Frontal cortex (tissue), 4 donors: ENCODE results near the gene KMT2E. TPM values are rescaled to one million over a fixed set of nuclear protein-coding genes. Genes with fewer than 3 reads are reported as not detected.

Experiments
- DNase-seq, 2 donors: peaks; one replicate each; pipeline ENCODE4 v3.0.0; 2012; ENCODE audit warnings: low spot score in 2 of 2
- FAIRE-seq: peaks from 2 replicates; lab custom pipeline; 2012; peaks lifted over from hg19 to GRCh38; lab: Jason Lieb, UNC
- total RNA-seq: library from RNA; depleted of rRNA; stranded (reverse); fragments of >200 nt; gene quantifications from one replicate; pipeline ENCODE4 v1.2.3, GENCODE V29; 2014
- donor health status: control.
- donor health status: control.
- donor health status: control.

The KMT2E gene
- total RNA-seq, 1 donor from 2014 or later, result 217 TPM

- FAIRE-seq (no peak), DNase-seq (no peak)
Observed at GRCh38 chr7:105060437-105060836, 46.4 kb downstream of the KMT2E start.

DNA sequence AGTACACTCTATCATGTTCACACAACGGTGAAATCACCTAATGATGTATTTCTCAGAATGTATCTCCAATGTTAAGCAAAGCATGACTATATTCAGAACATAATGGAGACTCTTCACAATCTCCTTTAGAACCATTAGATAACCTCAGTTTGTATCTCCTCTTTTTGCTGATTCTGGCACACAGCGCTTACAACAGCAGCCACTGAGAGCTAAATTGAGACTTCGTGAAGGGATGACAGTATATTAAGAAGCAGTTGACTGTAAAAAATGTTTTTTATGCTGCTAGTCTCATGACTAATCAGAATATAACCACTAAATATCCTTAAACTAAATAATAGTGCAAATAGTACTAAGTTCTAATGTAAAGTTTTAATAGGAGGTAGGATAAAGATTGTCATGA is 46.9 kb downstream of the KMT2E start:
- FAIRE-seq (no peak), DNase-seq (no peak)

- FAIRE-seq (no peak), DNase-seq (no peak)
Observed at GRCh38 chr7:105065104-105065503, 51.1 kb downstream of the KMT2E start.

DNA sequence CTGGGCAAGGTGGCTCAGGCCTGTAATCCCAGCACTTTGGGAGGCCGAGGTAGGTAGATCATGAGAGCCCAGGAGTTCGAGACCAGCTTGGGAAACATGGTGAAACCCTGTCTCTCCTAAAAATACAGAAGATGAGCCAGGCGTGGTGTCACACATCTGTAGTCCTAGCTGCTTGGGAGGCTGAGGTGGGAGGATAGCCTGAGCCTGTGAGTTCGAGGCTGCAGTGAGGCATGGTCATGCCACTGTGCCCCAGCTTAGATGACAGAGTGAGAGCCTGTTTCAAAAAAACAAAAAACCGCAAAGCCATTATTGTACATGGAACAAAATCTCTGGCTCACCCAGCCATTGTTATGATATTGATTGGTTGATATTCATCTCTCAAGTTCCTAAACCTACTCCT is 53.7 kb downstream of the KMT2E start:
- FAIRE-seq, result no peak

DNA sequence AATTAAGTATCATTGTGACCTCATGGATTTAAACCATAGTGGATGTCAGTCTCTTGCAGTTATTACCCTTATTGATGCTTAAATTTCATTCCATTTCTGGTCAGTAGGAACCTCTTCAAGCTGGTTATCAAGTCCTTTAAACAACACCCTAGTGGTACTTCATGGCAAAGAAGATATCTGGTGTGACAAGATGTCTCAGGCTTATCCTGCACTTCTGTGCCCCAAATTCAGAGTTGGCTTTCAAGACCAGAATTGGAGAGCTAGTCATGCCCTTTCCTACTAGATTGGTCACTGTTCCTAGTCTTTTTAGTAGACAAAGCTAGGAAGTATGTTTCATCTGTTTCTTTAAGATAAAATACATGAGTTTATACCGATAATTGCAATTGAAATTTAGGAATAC is 54.9 kb downstream of the KMT2E start:
- DNase-seq, result no peak

More for the DNA sequence above, 53.7 kb downstream of the KMT2E start:
- DNase-seq, result no peak

DNA sequence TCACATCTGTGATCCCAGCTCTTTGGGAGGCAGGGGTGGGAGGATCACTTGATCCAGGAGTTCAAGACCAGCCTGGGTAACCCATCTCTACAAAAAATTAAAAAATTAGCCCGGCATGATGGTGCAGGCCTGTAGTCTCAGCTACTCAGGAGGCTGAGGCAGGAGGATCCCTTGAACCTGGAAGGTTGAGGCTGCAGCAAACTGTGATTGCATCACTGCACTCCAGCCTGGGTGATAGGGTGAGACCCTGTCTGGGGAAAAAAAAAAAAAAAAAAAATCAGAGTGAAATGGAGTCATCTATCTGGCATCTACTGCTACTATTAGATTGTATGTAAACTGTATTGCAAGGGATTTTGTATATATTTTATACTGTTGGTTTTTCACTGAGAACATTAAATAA is 59.1 kb downstream of the KMT2E start:
- no peak for FAIRE-seq

More for the DNA sequence above, 54.9 kb downstream of the KMT2E start:
- FAIRE-seq, result no peak

DNA sequence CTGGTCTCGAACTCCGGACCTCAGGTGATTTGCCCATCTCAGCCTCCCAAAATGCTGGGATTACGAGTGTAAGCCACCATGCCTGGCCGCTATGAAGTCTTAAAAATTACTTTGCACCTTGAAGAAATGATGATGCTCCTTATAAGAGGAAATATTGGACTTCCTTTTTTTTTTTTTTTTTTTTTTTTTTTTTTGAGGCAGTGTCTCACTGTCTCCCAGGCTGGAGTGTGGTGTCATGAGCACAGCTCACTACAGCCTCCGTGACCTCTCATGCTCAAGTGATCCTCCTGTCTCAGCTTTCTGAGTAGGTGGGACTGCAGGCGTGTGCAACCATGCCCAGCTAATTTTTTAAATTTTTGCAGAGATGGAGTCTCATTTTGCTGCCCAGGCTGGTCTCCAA is 65.3 kb downstream of the KMT2E start:
- no peak for FAIRE-seq
- no peak for DNase-seq

More for the DNA sequence above, 59.1 kb downstream of the KMT2E start:
- no peak for DNase-seq

- FAIRE-seq (no peak), DNase-seq (no peak)
Observed at GRCh38 chr7:105084581-105084980, 70.6 kb downstream of the KMT2E start.

- no peak for DNase-seq
- FAIRE-seq, result no peak
Observed at GRCh38 chr7:105086850-105087249, 72.8 kb downstream of the KMT2E start.

DNA sequence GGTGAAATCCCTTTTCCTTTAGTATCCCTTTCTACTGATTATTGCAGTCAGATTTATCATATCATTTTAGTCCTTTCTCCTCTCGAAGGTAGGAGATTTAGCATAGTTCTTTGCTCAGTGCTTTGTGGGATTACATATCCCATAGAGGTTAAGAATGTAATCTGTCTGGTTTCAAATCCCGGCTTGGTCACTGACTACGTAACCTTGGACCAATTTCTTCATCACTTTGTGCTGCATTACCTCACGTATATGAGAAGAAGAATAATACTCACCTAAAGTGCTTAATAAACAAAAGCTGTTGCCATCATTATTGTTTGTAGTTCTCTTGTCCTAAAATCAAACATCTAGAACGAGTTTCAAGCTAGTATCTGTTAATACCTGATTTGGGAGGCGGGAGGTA is 74.0 kb downstream of the KMT2E start:
- DNase-seq (no peak), FAIRE-seq (no peak)

- FAIRE-seq, result no peak
- no peak for DNase-seq
Observed at GRCh38 chr7:105088456-105088855, 74.5 kb downstream of the KMT2E start.

- no peak for DNase-seq
- no peak for FAIRE-seq
Observed at GRCh38 chr7:105094966-105095365, 81.0 kb downstream of the KMT2E start.

GRCh38 chr7:105096306-105096705 is 82.3 kb downstream of the KMT2E start:
- FAIRE-seq, result no peak
- DNase-seq, result no peak

GRCh38 chr7:105097619-105098018 is 83.6 kb downstream of the KMT2E start:
- FAIRE-seq, result no peak
- no peak for DNase-seq

GRCh38 chr7:105098863-105099515 is 85.0 kb downstream of the KMT2E start:
- FAIRE-seq, result no peak
- DNase-seq, result no peak

DNA sequence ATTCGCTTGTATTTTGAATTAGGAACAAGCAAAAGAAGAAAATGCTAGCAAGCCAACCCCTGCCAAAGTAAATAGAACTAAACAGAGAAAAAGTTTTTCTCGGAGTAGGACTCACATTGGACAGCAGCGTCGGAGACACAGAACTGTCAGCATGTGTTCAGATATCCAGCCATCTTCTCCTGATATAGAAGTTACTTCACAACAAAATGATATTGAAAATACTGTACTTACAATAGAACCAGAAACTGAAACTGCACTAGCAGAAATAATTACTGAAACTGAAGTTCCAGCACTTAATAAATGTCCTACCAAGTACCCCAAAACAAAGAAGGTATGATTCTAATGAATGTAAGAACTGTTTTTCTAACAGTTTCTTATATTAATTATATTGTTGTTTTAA is 87.9 kb downstream of the KMT2E start:
- DNase-seq (no peak), FAIRE-seq (no peak)

DNA sequence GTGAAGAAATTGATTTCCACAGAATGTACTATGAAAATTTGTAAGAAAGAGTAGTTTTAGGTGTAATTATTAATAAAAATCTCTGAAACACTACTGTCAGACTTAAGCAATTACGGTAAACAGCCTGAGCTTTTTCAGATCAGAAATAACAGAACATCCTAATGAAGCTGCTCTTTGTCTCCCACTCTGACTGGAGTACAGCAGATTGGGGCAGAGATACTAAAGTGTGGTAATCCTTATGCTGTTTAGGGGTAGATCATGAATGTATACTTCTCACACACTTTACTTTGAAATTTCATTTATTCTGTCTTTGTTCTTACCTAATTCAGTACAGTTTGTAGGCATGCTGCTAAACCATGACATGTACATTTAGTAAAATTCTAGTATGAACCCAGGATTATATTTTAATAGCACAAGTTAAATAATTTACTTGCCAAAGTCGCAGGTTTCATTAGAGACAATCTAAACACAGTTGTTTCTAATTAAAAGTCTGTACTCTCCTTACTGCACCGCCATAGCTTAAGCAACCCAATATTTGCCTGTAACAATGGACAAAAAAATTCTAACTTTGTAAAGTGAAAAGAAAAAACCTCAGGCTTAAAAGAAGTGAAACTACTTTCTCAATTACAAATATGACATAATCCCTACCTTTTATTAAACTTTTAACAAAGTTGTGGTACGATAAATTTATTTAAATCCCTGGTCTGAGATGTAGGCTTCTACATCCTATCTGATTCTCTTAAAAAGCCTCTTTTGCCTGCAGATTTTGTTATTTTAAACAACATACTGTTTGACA is 88.8 kb downstream of the KMT2E start:
- DNase-seq (no peak), FAIRE-seq (no peak)

GRCh38 chr7:105105579-105105978 is 91.6 kb downstream of the KMT2E start:
- FAIRE-seq, result no peak
- no peak for DNase-seq

DNA sequence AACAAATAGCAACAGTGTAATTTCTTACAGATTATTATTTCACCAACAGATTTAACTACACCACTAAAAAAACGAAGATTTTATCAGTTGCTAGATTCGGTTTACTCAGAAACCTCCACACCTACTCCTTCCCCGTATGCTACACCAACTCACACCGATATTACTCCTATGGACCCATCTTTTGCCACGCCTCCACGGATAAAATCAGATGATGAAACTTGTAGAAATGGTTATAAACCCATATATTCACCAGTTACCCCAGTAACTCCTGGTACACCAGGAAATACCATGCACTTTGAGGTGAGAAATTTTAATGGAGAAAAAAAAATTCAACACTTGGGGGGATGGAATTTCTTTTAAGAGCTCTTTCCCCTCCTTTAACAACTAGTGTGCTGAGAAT is 92.5 kb downstream of the KMT2E start:
- no peak for FAIRE-seq

DNA sequence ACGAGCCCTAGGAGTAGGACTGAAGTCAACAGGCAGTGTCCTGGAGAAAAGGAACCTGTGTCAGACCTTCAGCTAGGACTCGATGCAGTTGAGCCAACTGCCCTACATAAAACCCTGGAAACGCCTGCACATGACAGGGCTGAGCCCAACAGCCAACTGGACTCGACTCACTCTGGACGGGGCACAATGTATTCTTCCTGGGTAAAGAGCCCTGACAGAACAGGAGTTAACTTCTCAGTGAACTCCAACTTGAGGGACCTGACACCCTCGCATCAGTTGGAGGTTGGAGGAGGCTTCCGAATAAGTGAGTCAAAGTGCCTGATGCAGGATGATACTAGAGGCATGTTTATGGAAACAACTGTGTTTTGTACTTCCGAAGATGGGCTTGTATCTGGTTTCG is 93.5 kb downstream of the KMT2E start:
- DNase-seq (no peak), FAIRE-seq (no peak)

More for the DNA sequence above, 92.5 kb downstream of the KMT2E start:
- DNase-seq, result no peak
